ENCODE results near the gene GPN3.

DNA sequence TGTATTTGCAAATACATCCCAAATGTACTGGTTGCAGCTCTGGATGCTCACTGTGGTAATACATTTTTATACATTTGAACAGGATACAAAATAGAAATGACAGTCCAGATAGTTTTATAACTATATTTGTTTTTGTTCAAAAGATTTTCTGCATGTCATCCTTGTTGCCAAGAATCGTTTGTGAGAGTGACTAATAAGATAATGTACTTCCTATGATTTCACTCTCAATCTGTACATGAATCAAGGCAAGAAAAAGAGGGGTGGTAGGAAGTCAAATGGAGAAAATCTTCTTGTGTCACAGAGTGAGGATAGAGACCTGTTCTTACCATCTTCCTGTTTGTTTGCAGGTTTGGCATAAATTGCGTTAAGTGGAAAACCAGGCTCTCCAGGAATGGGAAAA is 31.8 kb downstream of the GPN3 start:
- TF ChIP-seq, protein P1, sequence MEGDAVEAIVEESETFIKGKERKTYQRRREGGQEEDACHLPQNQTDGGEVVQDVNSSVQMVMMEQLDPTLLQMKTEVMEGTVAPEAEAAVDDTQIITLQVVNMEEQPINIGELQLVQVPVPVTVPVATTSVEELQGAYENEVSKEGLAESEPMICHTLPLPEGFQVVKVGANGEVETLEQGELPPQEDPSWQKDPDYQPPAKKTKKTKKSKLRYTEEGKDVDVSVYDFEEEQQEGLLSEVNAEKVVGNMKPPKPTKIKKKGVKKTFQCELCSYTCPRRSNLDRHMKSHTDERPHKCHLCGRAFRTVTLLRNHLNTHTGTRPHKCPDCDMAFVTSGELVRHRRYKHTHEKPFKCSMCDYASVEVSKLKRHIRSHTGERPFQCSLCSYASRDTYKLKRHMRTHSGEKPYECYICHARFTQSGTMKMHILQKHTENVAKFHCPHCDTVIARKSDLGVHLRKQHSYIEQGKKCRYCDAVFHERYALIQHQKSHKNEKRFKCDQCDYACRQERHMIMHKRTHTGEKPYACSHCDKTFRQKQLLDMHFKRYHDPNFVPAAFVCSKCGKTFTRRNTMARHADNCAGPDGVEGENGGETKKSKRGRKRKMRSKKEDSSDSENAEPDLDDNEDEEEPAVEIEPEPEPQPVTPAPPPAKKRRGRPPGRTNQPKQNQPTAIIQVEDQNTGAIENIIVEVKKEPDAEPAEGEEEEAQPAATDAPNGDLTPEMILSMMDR (conservative IDR thresholded peaks at IDR 0.05 in 1 of 2, IDR thresholded peaks at IDR 0.05 in 1 of 2; ENCODE audit: extremely low read depth in 1 of 2, insufficient read depth in 1 of 2, low read depth in 1 of 2, low read length in 2 of 2): no peak
- TF ChIP-seq EZH2 (IDR thresholded peaks at IDR 0.05; ENCODE audit: borderline replicate concordance, low read length): no peak

Data from mammary epithelial cell (primary cell).